Activated CD4-positive, alpha-beta T cell treated with anti-CD3 and anti-CD28 coated beads for 24 hours (primary cell): ENCODE data around the gene VSIG10L2.

Experiments used
- DNase-seq, 2 donors: peaks; one replicate each; pipeline ENCODE4 v3.0.0-alpha.2; 2020; ENCODE audit warnings: low read depth in 2 of 2

VSIG10L2 gene

DNA sequence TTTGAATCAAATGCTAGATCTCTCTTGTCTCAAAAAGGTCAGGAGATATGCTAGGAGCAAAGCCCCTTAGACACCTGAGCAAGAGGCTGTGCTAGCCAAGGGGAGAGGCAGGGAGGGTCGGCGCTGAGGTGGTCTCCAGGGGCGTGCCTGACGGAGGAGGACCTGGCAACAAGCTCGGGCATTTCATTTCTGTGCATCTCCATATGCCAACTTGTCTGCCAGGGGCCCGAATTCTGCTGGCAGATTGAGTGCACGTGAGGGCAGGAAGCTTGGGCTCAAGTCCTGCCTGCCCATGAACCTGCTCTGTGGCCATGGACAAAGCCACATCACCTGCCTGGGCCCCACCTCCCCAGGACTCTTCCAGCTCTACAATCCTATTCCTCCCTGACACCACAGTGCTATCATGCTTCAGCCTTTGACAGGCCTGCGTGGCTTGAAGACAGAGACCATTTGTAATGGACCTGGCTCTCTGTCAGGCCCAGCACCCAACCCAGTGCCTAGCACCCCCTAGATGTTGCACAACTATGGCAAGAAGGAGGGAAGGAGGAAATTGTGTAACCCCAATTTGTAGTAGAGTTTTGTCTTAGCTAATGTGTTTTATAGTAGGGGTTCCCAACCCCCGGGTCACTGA is 16.3 kb upstream of the VSIG10L2 start:
- DNase-seq = no peak

DNA sequence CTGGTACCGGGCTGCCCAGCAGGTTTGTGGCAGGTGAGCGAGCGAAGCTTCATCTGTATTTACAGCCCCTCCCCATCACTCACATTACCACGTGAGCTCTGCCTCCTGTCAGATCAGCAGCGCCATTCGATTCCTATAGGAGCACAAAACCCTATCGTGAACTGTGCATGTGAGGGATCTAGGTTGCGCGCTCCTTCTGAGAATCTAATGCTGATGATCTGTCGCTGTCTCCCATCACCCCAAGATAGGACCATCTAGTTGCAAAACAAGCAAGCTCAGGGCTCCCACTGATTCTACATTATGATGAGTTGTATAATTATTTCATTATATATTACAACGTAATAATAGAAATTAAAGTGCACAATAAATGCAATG is 15.8 kb upstream of the VSIG10L2 start:
- DNase-seq = no peak

DNA sequence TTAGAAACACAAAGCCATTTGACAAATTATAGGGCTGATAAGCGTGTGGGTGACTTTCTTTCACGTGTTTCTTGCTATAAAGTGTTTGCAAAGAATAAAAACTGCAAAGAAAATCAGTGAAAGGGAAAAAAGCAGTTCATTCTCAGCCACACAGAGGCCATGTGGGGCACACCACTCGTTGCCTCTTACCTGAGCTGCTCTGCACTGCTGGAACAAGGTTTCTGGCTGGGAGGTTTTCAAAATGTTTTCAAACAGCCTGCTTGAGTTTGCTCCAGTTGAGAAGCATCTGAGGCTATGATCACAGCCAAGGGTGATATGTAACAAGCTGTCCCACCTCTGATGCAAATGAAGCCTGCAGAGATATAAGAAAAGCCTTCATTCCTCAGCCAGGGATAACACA is 14.7 kb upstream of the VSIG10L2 start:
- DNase-seq = no peak

DNA sequence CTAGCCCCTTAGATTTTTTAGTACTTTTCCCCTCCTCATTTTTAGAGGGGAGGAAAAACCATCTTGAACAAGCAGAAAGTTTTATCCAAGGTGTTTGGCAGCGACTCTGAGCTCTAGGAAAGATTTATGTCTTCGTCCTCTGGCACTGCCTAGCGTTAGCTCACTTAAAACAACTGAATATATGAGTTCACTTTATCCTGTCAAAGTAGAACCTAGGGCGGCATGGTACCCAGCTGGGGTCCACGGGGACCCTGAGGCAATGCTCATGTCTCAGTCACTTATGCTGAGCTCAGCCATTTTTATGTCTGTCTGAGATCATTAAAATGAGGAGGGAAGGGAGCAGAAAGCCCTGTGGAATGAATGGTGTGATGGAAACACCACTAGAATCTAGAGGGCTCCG is 14.2 kb upstream of the VSIG10L2 start:
- DNase-seq = no peak

DNA sequence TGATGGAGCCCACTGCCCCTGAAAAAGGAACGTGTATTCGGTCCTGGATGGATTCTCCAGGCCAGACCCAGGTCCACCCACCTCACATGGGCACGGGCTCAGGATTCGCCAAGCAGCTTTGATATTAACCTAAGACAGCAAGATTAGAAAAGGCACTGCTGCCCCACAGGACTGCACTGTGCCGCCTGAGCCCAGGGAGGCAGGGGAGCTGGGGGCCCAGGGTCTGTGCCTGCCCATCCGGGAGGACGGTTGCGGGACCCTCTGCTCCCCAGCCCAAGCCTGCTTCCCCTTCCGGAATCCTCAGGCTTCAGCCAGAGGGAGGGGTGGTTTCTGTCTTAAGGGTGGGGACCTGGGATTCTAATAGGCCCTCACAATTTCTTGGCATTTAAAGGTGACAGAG is 13.5 kb upstream of the VSIG10L2 start:
- DNase-seq = no peak

DNA sequence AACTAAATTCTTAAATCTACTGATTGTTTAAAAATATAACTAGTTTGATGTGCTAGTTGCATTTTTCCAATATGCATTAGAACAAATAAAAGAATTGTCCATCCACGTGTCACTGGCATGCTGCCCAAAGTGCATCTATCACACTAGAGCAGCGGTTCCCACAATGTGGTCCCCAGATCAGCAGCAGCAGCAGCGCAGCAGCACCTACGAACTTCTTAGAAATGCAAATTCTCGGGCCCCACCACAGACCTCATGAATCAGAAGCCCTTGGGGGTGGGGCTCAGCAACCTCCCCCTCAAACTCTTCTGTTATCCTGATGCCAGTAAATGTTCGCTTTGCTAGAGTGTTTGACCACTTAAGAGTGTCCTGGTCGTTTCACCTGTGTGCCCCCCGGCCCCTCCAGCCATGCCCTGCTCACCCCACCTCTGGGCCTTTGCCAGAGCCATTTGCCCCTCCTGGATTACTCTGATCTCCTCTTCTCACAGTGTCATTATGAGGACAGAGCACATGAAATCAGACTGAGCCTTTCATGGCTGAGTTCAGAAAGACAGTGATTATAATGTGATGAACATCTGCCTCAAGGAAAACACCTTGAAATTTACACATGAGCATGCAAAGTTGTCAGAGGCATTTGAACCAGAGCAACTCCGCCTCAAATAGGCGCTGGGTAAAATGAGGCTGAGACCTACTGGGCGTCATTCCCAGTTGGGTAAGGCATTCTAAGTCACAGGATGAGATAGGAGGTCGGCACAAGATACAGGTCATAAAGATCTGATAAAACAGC is 12.6 kb upstream of the VSIG10L2 start:
- DNase-seq = no peak

DNA sequence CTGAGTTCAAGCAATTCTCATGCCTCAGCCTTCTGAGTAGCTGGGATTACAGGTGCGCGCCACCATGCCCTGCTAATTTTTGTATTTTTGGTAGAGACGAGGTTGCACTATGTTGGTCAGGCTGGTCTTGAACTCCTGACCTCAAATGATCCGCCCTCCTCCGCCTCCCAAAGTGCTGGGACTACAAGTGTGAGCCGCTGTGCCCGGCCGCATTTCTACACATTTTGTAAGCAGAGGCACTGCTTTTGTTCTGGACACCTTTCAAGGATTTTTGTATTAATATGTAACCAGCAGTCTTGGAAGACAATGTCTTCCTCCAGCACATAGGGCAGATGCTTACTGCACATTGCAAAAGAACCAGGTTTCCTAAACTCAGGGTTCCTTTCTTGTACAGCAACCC is 11.4 kb upstream of the VSIG10L2 start:
- DNase-seq = no peak

DNA sequence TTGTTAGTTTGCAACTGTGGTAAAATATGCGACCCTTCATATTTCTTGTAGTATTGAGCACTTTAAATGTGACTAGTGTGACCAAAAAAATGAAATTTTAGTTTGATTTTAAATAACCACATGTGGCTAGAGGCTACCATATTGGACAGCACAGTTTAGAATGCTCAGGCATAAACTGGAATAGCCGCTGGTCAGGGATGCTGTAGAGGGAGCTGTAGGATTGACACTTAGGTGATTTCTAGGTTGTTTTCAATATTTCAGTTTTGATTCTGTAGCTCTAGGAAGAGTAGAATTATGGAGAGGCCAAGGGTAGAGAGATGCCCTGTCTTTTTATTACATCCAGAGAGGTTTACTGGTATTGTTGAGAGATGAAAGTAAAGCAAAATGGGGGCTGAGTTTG is 10.8 kb upstream of the VSIG10L2 start:
- no peak for DNase-seq

DNA sequence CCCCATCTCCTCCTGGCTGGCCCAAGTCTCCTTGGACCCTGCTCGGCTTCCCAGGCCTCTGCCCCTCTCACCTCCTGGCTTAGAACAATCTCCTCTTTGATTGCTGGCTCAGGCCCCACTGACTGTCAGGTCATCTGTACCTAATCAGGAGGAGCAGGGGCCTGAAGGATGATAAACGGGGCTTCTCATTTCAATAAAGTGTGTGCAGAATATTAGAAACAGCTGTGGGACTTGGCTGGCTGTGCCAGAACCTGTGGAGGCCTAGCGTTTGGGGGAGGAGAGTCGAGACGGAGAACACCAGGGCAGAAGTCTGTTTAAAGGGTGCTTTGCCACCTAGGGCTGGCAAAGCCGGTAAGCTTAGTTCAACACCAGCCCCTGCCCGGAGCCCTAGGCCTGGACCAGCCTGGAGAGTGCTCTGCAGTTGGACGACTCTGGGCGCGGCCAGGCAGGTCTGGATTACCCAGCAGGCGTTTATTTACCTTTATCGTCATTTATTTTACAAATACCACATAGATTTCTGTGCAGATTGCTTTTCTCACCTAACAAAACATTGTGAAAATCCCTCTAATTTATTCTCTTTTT is 10.1 kb upstream of the VSIG10L2 start:
- DNase-seq = no peak

DNA sequence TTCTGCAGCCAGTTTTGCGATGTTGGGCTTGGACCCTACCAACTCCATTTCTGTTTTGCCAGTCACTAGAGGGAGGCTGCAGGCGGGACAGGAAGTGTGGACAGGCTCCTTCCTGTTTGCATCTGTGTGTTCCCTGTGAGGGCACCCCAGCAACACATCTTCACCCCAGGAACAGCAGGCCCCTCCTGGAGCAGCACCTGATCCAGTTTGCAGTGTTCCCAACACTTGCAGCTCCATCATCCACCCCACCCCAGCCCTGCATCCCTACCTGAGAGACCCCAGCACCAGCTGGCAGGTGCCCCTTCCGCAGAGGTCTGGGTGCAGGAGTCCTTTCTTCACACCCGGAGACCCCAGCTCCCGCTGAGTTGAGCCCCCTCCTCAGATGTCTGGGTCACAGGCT is 7.4 kb upstream of the VSIG10L2 start:
- DNase-seq = no peak

DNA sequence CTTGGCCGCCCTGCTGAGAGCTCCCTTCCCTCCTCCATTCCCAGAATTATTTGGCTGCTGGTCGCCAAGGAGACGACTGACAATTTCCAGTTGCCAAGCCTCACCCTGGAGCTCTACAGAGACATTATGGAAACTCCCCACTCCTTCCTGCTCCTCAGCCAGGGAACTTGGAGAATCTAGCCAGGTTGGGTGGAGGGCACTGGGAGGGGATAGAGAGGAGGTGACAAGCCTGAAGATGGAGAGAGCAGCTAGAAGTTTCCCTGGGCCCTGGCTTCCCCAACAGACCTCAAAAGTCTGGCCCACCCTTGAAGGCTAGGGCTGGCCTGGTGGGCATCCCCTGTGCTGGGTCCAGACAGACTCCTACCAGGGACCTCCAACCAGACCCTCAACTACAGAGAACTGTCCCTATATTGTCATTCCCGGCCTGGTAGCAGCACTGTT is 6.7 kb upstream of the VSIG10L2 start:
- DNase-seq = no peak

DNA sequence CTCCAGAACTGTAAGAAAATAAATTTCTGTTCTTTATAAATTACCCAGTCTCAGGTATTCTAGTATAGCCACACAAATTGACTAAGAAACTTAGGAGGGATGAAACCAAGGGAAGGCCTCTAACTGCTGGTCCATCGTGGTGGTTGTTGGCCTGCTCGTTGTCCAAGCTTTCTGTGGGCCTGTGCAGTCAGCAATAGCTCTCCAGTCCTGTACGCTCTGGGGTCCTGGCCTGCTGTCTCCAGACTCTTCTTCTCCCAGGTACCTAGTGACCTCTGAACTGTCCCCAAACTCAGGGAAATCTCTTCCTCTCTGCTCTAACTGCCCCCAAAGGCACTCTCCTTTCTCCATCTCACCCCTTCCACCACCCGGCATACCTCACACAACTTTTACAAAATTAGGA is 5.7 kb upstream of the VSIG10L2 start:
- no peak for DNase-seq

DNA sequence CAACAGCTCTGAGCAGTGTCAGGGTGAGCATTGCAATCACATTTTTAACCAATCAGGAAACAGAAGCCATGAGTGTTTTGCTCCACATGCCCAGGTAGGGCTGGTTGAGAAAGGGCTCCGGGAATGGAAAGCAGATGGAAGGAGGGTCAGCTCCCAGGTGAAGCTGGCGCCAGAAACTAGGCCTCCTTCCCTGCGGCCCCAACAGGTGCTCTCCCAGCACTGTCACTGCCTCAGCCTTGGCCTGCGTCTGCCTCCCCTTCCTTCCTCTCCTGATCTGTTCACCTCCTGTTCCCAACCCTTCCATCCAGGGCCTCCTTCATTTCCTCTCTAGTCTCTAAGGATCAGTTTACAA is 4.6 kb upstream of the VSIG10L2 start:
- no peak for DNase-seq

DNA sequence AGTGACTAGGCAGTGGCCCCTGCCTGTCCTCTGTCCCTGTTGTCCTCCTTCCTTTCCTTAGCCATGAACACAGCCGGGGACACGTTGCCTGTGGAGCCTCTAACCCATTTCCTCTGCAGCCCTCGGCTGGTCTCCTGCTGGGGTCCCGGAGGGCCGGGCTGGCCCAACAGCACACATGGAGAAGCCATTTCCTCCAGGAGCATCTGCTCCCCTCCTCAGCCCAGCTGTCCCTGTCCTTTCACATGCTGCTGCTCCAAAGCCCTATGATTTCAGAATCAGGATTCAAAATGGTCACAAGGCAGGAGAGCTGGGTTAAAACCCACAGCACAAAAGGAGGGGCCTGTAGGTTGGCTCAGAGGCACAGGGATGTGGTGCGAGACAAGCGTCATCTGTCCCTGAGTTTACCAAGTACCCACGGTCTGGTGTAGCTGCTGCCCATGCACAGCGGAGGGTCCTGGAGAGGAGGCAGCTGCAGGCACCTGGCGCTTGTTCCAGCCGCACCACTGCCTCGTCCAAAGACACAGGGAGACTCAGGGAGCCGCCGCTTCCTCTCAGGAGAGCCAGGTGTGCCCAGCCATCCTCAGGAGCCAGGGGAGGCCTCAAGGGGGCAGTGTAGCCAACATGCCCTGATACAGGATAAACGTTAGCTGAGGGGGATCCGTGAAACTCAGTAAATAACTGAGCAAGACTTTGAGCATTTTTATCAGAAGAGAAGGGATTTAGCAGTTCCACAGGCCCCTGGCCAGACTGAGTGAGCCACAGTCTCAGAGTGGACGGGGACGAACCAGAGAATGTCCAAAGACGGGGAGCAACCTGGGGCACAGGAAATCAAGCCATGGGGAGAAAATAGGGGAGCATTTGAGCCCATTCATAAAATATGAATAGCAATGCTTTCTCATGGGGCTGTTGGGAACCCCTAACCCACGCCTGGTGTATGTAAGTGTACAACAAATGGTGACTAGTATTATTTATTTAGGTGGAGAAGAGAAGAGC is 3.9 kb upstream of the VSIG10L2 start:
- DNase-seq = peak; percentile 20 to 39

DNA sequence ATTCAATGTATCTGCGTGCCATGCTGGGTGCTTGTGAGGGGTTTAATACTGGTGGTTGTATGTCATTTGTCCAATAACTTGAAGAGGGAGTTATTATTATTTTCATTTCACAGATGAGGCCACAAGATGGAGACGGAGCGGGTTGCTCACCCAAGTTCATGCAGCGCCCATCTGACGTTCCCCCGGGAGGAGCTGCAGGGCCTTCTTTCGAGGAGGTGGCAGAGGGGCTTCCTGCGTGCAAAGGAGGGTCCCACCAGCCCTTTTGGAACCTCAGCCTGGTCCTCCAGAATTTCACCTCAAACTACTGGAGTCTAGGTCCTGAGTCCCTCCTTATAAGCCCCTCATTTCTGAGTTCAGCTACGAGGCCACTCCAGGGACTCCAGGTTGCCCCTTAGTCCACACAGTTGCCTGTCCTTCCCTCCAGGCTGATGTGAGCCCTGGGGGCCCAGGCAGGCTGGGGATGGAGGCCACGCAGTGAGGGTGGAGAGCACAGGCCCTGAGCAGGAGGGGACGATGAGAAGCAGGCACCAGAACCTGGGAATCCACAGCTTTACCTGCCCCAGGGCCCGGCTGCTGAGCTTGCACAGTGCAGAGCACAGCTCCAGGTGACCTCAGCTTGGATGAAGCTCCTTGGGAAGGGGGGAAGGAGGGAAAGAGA is 2.9 kb upstream of the VSIG10L2 start:
- no peak for DNase-seq

DNA sequence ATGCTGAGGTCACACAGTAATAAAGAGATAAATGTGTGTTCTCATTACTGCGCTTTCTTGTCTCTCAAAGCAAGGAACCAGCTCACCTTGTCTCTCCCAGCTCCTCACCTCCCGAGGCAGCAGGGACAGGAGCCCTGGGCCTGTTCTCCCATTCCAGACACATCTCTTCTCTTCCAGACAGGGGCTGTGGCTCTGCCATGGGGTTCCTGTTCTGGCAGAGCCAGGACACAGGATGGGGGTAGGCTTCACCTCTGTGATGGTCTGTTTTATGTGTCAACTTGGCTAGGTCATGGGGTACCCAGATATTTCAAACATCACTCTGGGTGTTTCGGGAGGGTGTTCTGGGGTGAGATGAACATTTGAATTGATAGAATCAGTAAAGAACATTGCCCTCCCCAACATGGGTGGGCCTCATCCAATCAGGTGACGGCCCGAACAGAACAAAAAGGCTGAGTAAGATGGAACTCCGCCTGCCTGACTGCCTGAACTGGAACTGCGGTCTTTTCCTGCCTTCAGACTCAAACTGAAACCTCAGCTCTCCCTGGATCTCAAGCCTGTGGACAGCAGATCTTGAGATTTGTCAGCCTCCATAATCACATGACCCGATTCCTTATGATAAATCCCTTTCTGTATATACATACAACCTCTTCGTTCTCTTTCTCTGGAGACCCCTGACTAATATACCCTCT is 2.0 kb upstream of the VSIG10L2 start:
- no peak for DNase-seq

DNA sequence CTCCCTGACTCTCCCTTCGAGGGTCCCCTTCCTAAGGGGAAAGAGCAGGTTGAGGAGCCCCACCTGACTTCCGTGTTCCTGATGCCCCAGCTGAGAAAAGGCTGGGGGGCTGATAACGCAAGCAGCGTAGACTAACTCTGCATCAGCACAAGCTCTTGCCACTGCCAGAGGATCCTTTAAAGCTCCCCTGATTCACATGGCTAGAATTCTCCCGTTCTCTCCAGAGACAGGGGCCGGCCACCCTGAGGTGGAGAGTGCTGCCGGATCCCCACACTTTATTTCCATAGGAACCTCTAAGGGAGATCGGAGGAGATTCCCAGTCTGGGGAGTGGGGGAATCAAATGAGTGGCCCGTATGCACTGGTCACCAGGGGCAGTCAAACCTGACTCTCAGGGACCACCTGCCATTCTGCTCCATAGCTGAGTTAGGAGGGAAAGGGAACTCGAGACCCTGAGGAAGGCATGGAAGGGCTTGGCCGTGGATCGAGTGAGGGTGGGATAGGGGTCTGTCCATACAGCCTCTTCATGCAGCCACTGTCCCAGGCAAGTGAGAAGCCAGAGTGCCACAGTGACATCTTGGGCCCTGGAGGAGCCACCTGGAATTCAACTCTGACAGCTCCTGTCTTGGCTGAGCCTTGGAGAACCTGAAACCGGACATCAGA is 1.4 kb upstream of the VSIG10L2 start:
- no peak for DNase-seq

DNA sequence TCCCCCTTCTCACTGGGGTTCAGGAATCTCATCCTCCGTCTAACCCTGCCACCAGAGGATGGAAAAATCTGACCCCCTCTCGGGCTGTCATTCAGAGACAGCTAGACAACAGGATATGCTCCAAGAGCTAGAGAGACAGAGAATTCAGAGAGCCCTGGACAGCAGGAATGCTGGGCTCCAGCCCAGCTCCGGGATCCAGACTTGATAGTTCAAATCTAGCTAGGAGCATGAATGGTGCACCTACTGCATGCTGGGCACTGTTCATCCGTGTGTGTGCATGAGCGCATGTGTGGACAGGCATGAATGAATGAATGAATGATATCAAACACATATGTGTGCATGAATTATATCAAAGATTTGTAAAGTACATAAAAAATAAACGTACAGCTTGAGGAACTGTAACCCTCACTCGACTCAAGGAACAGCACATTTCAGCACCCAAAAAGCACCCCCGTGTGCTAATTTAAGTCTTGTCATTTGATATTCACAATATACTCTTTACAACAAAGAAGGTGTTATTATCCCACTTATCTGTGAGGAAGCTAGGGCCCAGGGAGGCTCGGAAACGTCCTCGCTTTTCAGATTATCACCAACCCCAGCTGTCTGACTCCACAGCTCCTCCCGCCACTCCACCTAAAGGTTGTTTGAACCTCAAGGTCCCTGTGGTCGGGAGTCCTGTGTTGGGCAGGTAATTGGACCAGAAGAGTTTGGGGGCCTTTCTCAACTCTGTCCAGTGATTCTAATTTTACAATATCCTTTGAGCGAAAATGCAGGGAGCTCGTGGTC is 640 bp upstream of the VSIG10L2 start:
- no peak for DNase-seq

DNA sequence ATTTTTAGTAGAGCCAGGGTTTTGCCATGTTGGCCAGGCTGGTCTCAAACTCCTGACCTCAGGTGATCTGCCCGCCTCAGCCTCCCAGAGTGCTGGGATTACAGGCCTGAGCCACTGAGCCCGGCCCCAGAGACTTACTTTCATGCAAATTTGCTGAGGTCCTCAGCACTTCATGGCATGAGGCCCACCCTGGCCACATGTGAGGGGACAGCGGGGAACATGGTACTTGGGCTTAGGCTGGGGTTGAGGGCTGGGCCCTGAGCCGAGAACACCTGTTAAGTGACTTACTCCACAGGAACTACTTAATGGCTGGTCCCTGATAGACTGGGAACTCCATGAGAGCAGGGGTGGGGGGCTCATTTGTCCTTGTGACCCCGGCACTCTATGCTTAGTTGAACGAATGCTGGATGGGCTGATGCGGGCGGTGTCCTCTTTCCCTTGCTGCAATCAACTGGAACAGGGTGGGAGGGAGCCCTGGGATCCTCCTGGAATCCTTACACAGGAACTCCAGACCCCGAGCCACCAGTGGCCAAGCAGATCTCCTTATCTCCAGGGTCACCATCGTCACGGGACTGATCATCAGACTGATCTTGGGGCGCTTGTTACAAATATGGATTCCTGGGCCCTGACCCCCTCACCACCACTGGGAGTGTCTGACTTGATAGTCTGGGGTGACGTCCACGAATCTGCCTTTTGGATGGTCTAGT is 1.0 kb downstream of the VSIG10L2 start:
- no peak for DNase-seq
